Dendritic cell treated with granulocyte-macrophage colony-stimulating factor and Interleukin-4, amounts not matched to agents 40 ng/mL and 50 ng/mL, for 4 days (primary cell): ENCODE data around the gene GLIS1.
A peak's percentile ranks its signal among the peaks of the same experiment; 100 is the strongest.

Experiments
- H3K27ac Mint-ChIP-seq: one replicate; pipeline ENCODE4 v1.8.0; 2022; ENCODE audit warnings: mild to moderate bottlenecking, mixed read lengths
- H3K27me3 Mint-ChIP-seq: one replicate; pipeline ENCODE4 v1.8.0; 2022; ENCODE audit warnings: mild to moderate bottlenecking, mixed read lengths
- H3K36me3 Mint-ChIP-seq: one replicate; pipeline ENCODE4 v1.8.0; 2022; ENCODE audit warnings: low read depth, mixed read lengths
- H3K4me1 Mint-ChIP-seq: one replicate; pipeline ENCODE4 v1.8.0; 2022; ENCODE audit warnings: low read depth, mixed read lengths
- H3K4me3 Mint-ChIP-seq: one replicate; pipeline ENCODE4 v1.8.0; 2022; ENCODE audit warnings: mild to moderate bottlenecking, moderate library complexity, mixed read lengths
- H3K9me3 Mint-ChIP-seq: one replicate; pipeline ENCODE4 v1.8.0; 2022; ENCODE audit warnings: mixed read lengths
- intact Hi-C: fragments of 100-400 bp; cut with micrococcal nuclease; formaldehyde crosslinking; loops from one replicate; pipeline ENCODE4 v1.15.0; 2022

GLIS1 gene

GRCh38 chr1:53754484-53755312 is 15.7 kb upstream of the GLIS1 start:
- H3K4me3 Mint-ChIP-seq: no peak overlapping the region
- H3K4me1 Mint-ChIP-seq: no peaks in the 10 kb centered on the region
- H3K27me3 Mint-ChIP-seq: no peaks in the 10 kb centered on the region
- intact Hi-C loops: loop anchor here (1.0 kb wide), 1 partner anchor 269 kb away; no protein-coding TSS in a partner anchor
- no peaks in the 10 kb centered on the region for H3K9me3 Mint-ChIP-seq
- H3K36me3 Mint-ChIP-seq: no peaks in the 10 kb centered on the region
- no peak overlapping the region for H3K27ac Mint-ChIP-seq

- Mint-ChIP-seq H3K9me3 (no peaks in the 10 kb centered on the region), H3K36me3 (no peaks in the 10 kb centered on the region), H3K4me3 (no peak overlapping the region), H3K27ac (no peak overlapping the region), H3K27me3 (peaks cover 5% of the 10 kb centered on the region), H3K4me1 (no peaks in the 10 kb centered on the region)
- intact Hi-C loops: no loop called here
These were observed 13.3 kb upstream of the GLIS1 start for GRCh38 chr1:53752281-53752680.

- Mint-ChIP-seq H3K4me1 (no peaks in the 10 kb centered on the region), H3K4me3 (no peak overlapping the region), H3K36me3 (no peaks in the 10 kb centered on the region), H3K9me3 (peaks cover 4% of the 10 kb centered on the region), H3K27me3 (peaks cover 18% of the 10 kb centered on the region), H3K27ac (no peak overlapping the region)
- intact Hi-C loops: no loop called here
These were observed 8.9 kb upstream of the GLIS1 start for GRCh38 chr1:53747841-53748240.

GRCh38 chr1:53740621-53741105 is 1.7 kb upstream of the GLIS1 start:
- H3K27me3 Mint-ChIP-seq: peaks cover 70% of the 10 kb centered on the region

GRCh38 chr1:53738205-53739108 is 507 bp downstream of the GLIS1 start:
- H3K27me3 Mint-ChIP-seq: peaks cover 80% of the 10 kb centered on the region
- peaks cover 8% of the 10 kb centered on the region for H3K9me3 Mint-ChIP-seq
- peak overlapping the region; percentile 68 for H3K4me3 Mint-ChIP-seq
- peaks cover 7% of the 10 kb centered on the region for H3K4me1 Mint-ChIP-seq
- intact Hi-C loops: no loop called here
- no peaks in the 10 kb centered on the region for H3K36me3 Mint-ChIP-seq
- H3K27ac Mint-ChIP-seq: no peak overlapping the region

More at GRCh38 chr1:53740621-53741105, 1.7 kb upstream of the GLIS1 start:
- Mint-ChIP-seq H3K4me1 (peaks cover 7% of the 10 kb centered on the region), H3K27ac (no peak overlapping the region), H3K4me3 (no peak overlapping the region), H3K9me3 (peaks cover 8% of the 10 kb centered on the region), H3K36me3 (no peaks in the 10 kb centered on the region)
- intact Hi-C loops: no loop called here

- H3K36me3 Mint-ChIP-seq: no peaks in the 10 kb centered on the region
- peak overlapping the region; percentile 68 for H3K4me3 Mint-ChIP-seq
- peaks cover 7% of the 10 kb centered on the region for H3K4me1 Mint-ChIP-seq
- peaks cover 3% of the 10 kb centered on the region for H3K9me3 Mint-ChIP-seq
- peaks cover 76% of the 10 kb centered on the region for H3K27me3 Mint-ChIP-seq
- no peak overlapping the region for H3K27ac Mint-ChIP-seq
- intact Hi-C loops: no loop called here
These were observed 1.2 kb downstream of the GLIS1 start for GRCh38 chr1:53737648-53738204.

- H3K4me3 Mint-ChIP-seq: no peak overlapping the region
- intact Hi-C loops: no loop called here
- no peaks in the 10 kb centered on the region for H3K9me3 Mint-ChIP-seq
- peaks cover 72% of the 10 kb centered on the region for H3K27me3 Mint-ChIP-seq
- H3K36me3 Mint-ChIP-seq: no peaks in the 10 kb centered on the region
- H3K4me1 Mint-ChIP-seq: peaks cover 7% of the 10 kb centered on the region
- no peak overlapping the region for H3K27ac Mint-ChIP-seq
These were observed 2.7 kb downstream of the GLIS1 start for GRCh38 chr1:53736290-53736689.

- H3K27me3 Mint-ChIP-seq: peaks cover 68% of the 10 kb centered on the region
- H3K36me3 Mint-ChIP-seq: no peaks in the 10 kb centered on the region
- H3K4me1 Mint-ChIP-seq: peaks cover 7% of the 10 kb centered on the region
- no peak overlapping the region for H3K27ac Mint-ChIP-seq
- intact Hi-C loops: no loop called here
- H3K4me3 Mint-ChIP-seq: no peak overlapping the region
- H3K9me3 Mint-ChIP-seq: no peaks in the 10 kb centered on the region
These were observed 3.3 kb downstream of the GLIS1 start for GRCh38 chr1:53735681-53736080.

- intact Hi-C loops: no loop called here
- Mint-ChIP-seq H3K36me3 (no peaks in the 10 kb centered on the region), H3K9me3 (no peaks in the 10 kb centered on the region), H3K4me3 (no peak overlapping the region), H3K27ac (no peak overlapping the region), H3K4me1 (peaks cover 7% of the 10 kb centered on the region), H3K27me3 (peaks cover 66% of the 10 kb centered on the region)
These were observed 3.7 kb downstream of the GLIS1 start for GRCh38 chr1:53735261-53735660.

- intact Hi-C loops: no loop called here
- no peak overlapping the region for H3K27ac Mint-ChIP-seq
- peaks cover 7% of the 10 kb centered on the region for H3K4me1 Mint-ChIP-seq
- H3K27me3 Mint-ChIP-seq: peaks cover 61% of the 10 kb centered on the region
- no peaks in the 10 kb centered on the region for H3K9me3 Mint-ChIP-seq
- H3K36me3 Mint-ChIP-seq: no peaks in the 10 kb centered on the region
- H3K4me3 Mint-ChIP-seq: no peak overlapping the region
These were observed 4.2 kb downstream of the GLIS1 start for GRCh38 chr1:53734650-53735211.

GRCh38 chr1:53733975-53734649 is 4.9 kb downstream of the GLIS1 start:
- peaks cover 7% of the 10 kb centered on the region for H3K4me1 Mint-ChIP-seq
- H3K9me3 Mint-ChIP-seq: no peaks in the 10 kb centered on the region
- H3K36me3 Mint-ChIP-seq: no peaks in the 10 kb centered on the region
- H3K27ac Mint-ChIP-seq: no peak overlapping the region
- no peak overlapping the region for H3K4me3 Mint-ChIP-seq
- H3K27me3 Mint-ChIP-seq: peaks cover 57% of the 10 kb centered on the region
- intact Hi-C loops: no loop called here

GRCh38 chr1:53733447-53733931 is 5.5 kb downstream of the GLIS1 start:
- Mint-ChIP-seq H3K4me1 (peaks cover 5% of the 10 kb centered on the region), H3K9me3 (no peaks in the 10 kb centered on the region), H3K4me3 (no peak overlapping the region), H3K27me3 (peaks cover 56% of the 10 kb centered on the region), H3K27ac (no peak overlapping the region), H3K36me3 (no peaks in the 10 kb centered on the region)
- intact Hi-C loops: no loop called here

GRCh38 chr1:53732912-53733317 is 6.0 kb downstream of the GLIS1 start:
- intact Hi-C loops: no loop called here
- Mint-ChIP-seq H3K27me3 (peaks cover 50% of the 10 kb centered on the region), H3K9me3 (no peaks in the 10 kb centered on the region), H3K27ac (no peak overlapping the region), H3K4me1 (no peaks in the 10 kb centered on the region), H3K36me3 (no peaks in the 10 kb centered on the region), H3K4me3 (no peak overlapping the region)
